CD4-positive, alpha-beta T cell treated with Interleukin-21 for 1 hour (primary cell): Measurements from ENCODE around the gene GALNT18.

ENCODE experiments used
- DNase-seq: peaks from one replicate; pipeline ENCODE4 v3.0.0-alpha.2; 2020

GALNT18 gene

DNA sequence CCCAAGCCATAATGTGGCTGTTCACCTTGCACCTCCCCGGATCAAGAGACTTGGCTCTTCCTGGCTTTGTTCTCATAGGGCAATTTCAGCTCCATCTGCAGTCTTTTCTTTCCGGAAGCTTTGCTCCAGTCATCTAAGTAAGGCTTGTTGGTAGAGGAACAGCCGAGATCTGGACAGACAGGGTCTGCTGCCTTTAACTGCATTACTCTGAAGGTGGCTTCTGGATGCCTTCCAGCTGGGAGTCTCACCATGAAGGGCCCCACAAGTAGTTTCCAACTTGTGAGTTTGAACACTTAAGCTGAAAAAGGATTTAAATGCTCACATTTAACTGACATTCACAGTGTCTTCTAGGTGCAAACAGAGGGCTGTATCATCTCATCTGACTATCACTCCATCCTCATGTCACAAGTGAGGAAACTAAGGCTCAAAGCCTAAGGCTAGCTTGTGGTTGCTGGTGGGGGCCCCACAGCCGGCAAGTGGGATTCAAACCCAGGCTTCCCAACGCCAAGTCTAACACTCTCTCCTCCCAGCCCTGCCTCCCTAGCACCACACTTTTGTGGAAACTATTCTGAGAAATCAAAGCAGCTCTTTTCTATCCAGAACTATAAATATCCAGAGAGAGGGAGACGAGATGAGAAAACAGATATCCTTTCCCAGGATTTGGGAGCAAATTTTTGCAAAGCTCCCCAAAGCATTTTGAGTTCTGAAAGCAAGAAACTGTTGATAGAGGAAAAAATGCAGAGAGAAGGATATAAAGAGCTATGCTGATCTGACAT is 58.4 kb downstream of the GALNT18 start:
- no peak for DNase-seq

DNA sequence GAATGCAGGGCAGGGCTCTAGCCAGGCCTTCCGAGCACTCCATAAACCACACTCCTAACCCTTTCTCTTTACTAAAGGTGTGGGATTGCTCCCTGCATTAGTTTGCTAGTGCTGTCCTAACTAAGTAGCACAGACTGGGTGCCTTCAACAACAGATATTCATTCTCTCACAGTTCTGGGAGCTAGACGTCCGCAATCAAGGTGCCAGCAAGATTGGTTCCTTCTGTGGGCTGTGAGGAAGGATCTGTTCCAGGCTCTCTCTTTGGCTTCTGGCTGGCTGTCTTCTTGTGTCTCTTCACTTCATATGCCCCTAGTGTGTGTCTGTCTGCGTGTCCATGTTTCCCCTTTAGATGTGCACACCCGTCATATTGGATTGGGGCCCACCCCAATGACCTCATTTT is 59.8 kb downstream of the GALNT18 start:
- DNase-seq: no peak

DNA sequence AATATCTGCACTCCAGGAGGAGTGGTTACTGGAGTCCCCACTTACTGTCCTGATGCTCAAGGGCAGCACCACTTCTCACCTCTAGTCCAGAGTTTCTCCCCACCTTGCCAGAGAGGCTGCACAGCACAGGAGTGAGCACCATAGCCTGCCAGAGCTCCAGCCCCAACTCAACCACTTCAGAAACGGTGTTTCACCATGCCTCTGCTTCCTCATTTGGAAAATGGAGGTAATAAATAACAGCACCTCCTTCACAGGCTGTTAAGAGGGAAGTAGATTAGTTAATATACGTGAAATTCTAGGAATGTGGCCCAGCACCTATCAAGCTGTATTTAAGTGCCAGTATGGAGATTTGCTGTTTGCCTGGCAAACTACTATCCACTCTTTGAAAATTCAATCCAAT is 63.0 kb downstream of the GALNT18 start:
- no peak for DNase-seq

DNA sequence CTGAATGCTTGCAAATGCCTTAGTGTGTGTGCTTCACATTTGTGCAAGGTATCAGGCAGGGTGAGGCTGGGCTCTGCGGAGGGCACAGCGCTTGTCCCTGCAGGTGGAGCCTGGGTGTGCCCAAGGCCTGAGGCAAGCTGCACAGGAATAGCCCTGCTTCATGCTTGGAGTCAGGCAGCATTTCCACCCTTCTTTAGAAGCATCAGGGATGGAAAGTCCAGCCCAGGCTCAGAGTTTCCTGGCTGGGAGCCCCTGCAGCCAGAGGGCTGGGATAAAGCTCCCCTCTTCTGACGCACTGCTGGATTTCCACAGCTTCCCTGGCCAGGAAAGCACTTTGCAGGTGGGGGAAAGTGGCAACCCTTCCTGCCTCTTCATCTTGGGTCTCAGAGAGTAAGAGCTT is 63.4 kb downstream of the GALNT18 start:
- DNase-seq: no peak

DNA sequence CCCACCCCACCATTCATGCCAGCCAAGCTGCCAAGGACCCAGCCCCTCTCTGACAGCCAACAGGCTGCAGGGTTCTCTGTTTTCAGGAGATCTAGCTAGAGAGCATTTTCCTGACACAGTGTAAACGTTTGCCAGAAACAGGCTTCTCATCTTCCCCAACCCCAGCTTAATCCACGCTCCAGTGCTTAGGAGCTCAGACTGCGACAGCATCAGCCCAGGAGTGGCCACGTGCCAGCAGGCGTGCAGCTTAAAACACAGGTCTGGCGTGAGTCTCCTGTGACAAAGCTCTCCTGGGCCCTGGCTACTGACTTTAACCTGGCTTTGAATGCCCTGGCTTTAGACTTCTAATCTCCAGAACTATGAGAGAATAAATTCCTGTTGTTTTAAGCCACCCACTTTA is 66.6 kb downstream of the GALNT18 start:
- DNase-seq: no peak

DNA sequence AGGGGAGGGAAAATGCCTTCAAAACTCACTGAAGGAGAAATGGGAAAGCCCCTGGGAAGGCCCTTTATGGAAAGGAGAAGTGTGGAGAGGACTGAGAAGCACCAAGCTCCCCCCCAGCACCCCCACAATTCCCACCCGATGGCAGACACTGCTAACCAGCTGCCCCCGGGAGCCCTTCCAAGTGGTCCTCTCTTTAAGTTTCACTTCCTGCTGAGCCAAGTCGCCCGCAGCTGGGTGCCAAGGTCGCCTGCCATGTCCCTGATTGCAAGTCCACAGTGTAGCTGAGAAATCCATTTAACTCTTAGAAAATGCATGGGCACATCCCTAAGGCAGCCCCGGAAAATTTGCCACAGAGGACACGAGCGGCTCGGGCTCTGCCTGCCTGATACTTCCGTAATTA is 68.2 kb downstream of the GALNT18 start:
- no peak for DNase-seq

DNA sequence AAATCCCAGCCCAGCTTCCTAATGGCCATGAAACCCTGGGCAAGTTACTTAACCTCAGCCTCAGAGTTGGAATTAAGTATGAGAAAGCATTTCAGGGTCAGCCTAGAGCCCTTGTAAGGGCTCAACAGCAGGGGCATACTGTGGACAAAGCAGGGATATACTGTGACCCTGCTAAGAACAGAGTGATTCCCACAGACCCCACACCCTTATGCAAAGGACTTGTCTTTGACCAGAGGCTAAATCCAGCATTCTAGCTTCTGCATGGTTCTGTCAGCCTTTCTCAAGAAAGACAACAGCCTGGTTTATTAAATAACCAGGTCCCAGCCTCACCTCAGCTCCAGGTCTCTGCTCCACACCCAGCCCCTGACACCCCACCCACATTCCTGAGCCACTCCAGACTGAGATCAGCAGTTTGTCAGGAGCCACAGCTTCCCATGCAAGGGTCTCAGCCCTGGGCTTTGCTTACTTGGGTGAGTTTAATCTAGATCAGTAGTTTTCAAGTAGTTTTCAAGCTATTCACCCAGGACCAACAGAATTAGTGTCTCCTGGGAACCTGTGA is 69.2 kb downstream of the GALNT18 start:
- DNase-seq: no peak

DNA sequence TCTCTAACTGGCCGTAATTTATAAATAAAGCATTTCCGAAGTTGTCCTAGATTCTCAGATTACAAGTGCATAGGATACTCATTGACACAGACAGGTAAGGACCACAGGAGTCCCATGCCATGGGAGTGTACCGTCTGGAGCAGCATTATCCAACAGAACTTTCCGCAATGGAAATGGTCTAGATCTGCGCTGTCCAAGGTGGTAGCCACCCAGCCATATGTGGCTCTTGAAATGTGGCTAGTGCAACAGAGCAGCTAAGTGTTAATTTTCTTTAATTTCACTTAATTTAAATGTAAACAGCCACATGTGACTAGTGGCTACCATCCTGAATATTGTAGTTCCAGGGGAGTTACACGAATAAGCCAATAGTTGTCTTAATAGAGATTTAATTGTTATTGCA is 71.3 kb downstream of the GALNT18 start:
- DNase-seq: no peak

DNA sequence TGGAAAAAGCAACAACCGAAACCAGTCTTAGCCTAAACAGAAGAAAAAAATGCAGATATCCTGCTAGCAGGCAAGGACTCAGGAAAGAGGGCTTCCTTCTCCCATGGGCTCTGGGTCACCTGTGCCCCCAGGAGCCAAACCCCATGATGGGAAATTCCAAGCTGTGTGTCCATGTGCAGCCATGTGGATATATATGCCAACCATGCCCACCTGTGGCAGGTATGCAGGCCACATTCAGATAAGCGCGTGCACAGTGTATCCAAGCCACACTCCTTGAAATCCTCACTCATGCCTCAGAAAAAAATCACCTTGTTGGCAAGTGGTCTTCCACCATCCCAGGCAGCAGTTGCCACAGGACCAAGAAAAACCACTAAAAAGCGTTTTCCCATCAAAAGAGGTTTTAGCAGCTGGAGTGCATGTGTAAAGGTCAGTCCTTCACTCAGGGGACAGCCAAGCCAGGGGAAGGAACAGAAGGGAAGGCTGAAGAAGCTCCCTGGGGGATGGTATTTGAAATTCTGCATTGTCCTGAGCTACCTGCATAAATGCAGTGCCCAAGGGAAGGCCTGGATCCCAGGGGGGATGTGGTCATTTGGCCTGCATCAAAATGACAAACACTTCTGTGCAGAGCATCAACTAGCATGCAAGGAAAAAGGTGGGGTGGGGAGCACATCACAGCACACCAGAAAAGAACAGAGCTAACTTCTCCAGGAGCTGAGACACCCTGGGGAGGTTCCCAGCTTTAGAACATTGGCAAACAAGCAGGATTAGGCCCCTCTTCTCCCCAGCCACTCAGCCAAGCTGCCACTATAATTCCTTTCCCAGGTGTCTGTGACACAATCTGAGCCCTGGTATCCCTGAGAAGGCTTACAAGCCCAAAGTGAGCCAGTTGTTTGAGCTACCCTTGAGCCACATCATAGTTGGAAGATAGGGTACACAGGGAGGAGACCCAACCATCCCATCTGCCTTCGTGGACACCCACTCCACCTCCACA is 76.2 kb downstream of the GALNT18 start:
- no peak for DNase-seq

DNA sequence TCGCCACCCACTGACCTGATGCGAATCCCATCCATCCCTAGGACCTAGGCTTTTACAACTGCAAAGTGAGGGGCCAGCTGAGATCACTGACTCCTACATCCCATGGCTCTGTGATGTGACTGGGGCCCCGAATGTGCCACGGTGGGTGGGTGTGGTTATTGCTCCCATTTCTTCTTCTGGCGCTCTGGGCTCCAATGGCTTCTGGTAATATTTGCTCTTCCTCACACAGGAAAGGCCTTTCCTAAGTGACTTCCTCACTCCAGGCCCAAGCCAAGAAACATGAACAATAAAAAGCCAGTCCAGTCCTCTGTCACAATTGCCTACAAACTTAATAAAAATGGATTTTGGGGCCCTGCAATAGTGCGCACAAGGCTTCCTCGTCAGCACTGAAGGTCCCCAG is 78.1 kb downstream of the GALNT18 start:
- DNase-seq: no peak

DNA sequence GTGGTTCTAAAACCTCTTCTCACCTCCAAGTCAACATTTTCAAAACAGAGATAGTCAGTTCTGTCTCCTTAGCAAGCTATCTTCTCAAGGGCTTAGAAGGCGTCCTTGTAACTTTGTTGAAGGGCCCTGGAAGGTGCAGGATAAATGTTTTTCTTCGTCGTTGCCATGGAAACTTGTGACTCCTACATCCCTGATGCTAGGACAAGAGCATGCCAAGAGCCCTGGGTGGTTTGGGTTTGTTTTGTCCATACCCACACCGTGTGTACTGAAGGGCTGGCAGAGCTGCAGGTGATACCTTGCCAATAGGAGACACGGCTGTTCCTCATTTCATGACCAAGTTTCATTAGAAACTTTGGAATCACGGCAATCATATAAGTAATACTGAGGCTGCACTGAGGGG is 81.6 kb downstream of the GALNT18 start:
- no peak for DNase-seq

DNA sequence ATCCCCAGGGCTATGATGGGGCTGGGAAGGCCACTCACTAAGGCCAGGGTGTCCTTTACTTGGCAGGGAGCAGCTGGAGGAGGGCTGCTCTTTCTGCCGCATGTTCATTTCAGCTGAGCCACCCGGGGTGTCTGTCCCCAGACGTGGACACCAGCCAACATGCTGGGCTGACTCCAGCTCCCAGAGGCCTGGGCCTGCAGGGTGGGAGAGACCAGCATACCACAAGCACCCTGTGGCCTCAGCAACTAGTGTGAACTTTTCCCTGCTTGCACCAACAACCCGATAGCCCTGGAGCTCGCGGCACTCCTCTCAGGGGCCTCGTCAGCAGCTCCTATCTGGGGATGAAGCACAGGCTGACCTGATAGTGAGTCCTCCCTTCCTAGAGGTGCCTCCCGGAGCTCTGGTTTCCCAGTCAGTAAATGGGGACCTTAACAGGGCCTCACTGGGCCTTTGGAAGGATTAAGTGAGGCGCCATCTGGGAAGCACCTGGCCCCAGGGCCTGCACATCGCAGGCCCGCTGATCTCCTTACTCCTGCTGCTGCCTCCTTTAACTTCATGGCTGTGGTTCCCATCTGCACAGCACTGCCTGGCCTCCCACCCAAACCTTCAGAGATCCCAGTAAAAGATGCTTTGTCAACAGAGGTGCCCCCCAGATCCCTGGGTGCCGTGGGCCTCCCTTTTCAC is 83.4 kb downstream of the GALNT18 start:
- no peak for DNase-seq

DNA sequence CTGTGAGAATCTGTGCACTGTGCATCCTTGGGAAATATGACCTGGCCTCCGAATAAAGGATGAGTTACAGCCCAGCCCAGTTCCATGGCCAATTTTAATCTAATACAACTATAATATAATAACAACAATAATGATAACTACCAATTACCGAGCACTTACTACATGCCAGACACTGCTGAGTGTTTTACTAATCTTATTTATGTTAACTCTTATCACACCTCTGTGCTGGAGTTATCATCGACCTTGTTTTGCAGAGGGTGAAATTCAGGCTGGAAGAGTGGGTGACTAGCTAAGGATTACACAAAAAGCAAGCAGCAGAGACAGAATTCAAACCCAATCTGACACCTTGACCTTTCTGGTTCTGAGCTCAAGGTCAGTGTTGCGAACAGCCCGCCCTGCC is 83.9 kb downstream of the GALNT18 start:
- no peak for DNase-seq

DNA sequence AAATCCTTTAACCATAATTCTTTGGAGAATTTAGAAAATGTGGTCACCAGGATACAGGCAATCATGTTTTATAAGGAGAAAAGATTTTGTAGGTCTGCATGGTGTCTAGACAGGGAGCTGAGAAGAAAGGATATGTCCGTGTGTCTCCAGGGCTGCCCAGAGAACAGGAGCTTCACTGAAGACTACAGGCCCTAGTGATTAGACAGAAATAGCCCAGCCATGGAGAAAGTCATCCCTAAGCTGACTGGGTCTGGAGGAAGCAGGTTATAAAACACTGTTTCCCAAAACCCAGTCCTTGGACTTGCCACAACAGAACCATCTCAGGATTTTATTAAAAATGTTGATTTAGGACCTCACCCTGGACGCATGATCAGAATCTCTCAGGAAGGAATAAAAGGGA is 84.4 kb downstream of the GALNT18 start:
- DNase-seq: no peak

DNA sequence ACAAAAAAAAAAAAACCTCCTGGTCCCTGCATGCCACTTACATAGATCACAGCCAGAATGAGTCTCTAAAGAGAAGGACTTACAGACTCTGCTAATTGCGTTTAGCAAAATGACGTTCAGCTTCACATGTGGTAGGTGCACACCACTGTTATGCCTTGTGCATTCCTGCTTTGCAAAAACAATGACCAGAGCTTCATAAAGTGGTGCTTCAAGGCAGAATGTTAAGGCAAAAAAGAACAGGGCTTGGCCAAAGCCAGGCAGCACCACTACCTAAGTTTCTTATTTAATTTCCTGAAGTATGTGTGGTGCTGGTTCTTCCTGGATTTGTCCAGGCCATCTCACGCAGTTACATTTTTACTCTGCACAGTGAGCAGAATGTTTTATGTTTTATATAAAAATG is 85.2 kb downstream of the GALNT18 start:
- DNase-seq: no peak

DNA sequence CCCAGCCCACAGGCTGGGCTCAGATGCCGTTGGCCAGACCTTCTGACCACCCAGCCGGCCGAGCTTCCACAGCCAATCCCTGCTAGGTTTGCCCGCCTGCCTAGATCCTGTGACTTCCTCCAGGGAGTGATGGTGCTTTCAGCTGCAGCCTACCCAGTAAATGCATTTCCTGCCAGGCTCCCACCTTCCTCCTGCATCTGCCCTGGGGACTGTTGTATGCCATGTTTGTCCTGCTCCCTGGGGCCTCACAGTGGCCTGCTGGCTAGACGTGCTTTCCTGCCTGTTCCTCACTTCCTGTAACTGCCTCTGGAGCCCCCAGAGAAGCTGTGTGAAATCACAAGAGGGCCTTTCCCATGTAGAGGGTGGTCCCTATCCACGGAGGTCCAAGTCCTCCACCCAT is 86.2 kb downstream of the GALNT18 start:
- no peak for DNase-seq

DNA sequence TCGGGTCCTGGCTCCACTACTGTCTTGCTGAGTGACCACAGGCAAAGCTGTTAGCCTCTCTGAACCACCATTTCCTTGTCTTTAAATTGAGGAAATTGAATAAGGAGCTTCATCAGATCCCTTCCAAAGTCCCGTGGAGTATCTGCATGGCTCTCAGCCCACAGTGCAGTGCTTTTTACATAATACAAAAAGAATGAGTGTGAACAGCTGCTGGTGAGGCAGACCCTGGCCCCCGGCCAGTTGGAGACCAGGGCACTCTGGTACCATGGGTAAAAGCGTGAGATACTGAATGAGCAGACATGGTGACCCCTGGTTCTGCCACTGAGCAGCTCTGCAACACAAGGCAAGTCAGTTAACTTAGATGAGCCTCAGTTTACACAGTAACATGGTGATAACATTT is 86.8 kb downstream of the GALNT18 start:
- no peak for DNase-seq

DNA sequence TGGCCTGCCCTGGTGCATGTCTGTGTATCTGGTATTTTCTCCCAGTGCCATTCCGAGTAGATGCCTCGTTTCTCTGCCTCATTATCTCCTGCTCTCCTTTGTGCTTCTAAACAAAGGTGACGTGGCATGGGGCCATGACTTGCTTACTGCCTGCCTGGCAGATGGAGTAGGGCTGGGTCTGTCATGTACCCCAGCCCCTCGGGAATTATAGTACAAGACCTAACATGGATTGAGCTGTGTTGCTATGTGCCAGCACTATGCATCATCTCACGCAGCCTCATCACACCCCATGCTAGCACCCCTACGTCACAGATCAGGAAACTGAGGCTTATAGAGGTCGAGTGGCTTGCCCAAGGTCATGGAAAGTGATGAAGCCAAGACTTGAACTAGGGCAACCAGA is 88.1 kb downstream of the GALNT18 start:
- no peak for DNase-seq

DNA sequence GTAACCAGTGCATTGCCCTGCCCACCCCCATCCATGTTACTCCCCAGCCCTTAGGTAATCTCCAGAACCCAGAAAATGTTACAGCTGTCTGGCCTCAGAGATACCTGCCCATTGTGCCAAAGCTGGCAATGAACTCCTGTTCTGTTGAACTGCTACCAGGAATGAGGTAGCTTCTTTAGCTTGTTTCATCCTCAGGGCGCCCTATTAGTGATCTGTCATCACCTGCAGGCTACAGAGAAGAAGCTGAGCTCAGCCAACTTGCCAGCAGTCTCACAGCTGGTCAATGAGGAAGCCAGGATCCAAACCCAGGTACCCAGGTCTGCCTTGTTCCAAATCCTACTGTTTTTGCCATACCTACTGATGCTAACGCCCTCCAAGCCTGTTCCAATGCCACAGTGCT is 88.7 kb downstream of the GALNT18 start:
- DNase-seq: no peak

DNA sequence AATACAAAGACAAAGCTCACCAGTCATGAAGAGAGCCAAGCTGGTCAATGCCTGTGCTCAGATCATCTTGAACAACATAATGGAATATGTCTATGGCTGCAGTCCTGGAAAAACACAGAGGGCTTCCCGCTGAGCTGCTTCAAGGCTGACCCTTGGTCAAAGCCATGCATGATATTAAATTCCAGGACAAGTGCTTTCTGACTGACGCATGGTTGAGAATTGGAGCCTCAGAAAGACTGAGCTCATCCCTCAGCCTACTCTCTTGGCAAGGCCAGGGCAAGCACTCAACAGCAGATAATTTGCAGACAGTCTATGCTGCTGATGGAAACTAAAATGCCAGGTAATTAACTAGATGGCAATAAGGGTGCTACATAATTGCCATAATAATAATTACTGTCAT is 89.2 kb downstream of the GALNT18 start:
- DNase-seq: no peak

DNA sequence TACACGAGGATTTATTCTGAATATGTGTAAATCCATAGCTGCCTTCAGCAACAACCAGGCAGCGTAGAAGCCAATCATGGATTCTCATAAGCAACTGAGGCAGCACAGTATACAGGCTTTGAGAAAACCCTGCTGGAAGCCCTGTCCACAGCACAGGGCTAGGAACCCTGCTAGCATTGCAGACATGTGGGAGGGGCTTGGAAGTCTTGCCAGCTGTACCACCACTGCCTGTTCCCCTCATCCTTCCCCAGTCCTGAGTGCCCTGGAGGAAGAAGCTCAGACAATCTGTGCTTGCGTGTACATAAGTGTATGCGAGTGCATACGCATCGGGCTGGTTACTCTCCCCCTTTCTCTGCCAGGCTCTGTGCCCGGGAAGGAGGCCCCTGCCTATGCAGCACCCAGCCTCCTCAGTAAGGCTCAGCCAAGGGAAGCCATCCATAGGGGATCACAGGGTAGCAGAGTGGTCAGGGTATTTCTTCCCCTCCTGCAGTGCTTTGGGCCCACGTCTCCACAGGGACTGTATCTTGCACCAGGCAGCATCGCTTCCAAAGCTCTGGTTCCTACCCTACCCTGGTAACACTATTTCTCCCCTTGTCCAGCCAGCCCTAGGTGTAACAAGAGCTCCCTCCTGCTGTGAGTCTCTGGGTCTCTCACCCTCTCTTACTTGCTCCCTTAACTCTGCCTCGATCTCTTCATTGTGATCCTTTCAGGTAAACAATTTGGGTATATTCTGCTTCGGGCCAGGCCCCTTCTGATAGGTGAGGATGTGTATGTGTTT is 90.5 kb downstream of the GALNT18 start:
- DNase-seq: no peak

DNA sequence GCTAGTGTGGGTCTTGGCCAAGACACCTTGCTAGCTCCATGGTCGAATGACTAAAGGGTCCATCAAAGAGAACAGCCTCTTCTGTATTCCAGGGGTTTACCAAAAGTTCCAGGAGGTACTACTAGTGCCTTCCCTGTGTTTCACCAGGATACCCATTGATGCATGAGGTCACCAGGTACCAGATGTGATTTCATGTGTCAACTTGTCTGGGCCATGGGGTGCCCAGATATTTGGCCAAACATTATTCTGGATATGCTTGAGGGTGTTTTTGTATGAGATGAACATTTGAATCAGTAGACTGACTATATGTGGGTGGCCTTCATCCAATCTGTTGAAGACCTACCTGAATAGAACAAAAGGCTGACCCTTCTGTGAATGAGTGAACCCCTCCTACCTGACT is 92.8 kb downstream of the GALNT18 start:
- no peak for DNase-seq

DNA sequence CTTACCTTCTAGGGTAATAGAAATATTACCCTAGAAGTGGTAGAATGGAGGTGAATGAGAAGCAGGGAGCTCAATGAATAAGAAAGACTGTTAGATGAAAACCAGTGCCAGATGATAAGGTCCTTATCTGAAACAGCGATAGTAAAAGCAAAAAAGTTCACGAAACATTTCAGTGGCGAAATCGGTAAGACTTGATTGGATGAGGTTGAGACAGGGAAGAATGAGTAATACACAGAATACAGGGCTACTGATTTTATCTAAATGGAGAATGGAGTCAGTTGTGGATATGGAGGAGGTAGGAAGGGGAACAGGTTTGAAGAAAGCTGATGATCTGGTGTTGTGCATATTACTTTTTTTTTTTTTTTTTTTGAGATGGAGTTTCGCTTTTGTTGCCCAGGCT is 96.5 kb downstream of the GALNT18 start:
- no peak for DNase-seq
